DND-41 (cell line): ENCODE measurements around the gene CXCL10.
A peak's percentile ranks its signal among the peaks of the same experiment; 100 is the strongest.

Experiments
- ATAC-seq: fragments of 200-7000 bp; cut with Tn5 transposase; 3 replicates; pipeline ENCODE4 v1.9.1; 2021; ENCODE audit warnings: low read depth; ENCODE audit not compliant: insufficient read depth
- DNase-seq: peaks from one replicate; pipeline ENCODE4 v3.0.0-alpha.2; 2020
- H2AFZ ChIP-seq: 2 replicates; pipeline ENCODE4 v1.6.0; 2012; ENCODE audit warnings: low read depth, low read length
- H3K27ac ChIP-seq: 2 replicates; pipeline ENCODE4 v1.5.1; 2012; ENCODE audit warnings: low read length, inconsistent platforms
- H3K27me3 ChIP-seq: fragments of 200-600 bp; sonication (generic); 2 replicates; pipeline ENCODE4 v1.6.0; 2012; ENCODE audit warnings: low read length, mild to moderate bottlenecking, inconsistent platforms; ENCODE audit not compliant: insufficient read depth, poor library complexity
- H3K36me3 ChIP-seq: 2 replicates; pipeline ENCODE4 v1.5.1; 2012; ENCODE audit warnings: low read length, inconsistent platforms; ENCODE audit not compliant: insufficient read depth
- H3K4me1 ChIP-seq: 2 replicates; pipeline ENCODE4 v1.5.1; 2012; ENCODE audit warnings: mild to moderate bottlenecking, low read length; ENCODE audit not compliant: insufficient read depth
- H3K4me2 ChIP-seq: 2 replicates; pipeline ENCODE4 v1.6.0; 2012; ENCODE audit warnings: mild to moderate bottlenecking, moderate library complexity, low read length, inconsistent platforms; ENCODE audit not compliant: insufficient read depth
- H3K4me3 ChIP-seq, 2 experiments: fragments of 200-600 bp in 1 of 2; shearing (Covaris generic) in 1 of 2; 2 replicates each; pipeline ENCODE4 v1.5.1; 2012 to 2016; ENCODE audit warnings: inconsistent platforms in 2 of 2, low read length in 2 of 2, mild to moderate bottlenecking in 2 of 2, low read depth in 1 of 2, moderate library complexity in 1 of 2
- H3K79me2 ChIP-seq: 2 replicates; pipeline ENCODE4 v1.6.0; 2012; ENCODE audit warnings: low read length, inconsistent platforms; ENCODE audit not compliant: insufficient read depth
- H3K9ac ChIP-seq: 2 replicates; pipeline ENCODE4 v1.6.0; 2012; ENCODE audit warnings: low read depth, mild to moderate bottlenecking, inconsistent platforms, low read length, moderate library complexity
- H3K9me3 ChIP-seq: 2 replicates; pipeline ENCODE4 v1.5.1; 2012; ENCODE audit warnings: low read length, moderate library complexity, mild to moderate bottlenecking, inconsistent platforms; ENCODE audit not compliant: insufficient read depth, severe bottlenecking
- H4K20me1 ChIP-seq: 2 replicates; pipeline ENCODE4 v1.6.0; 2012; ENCODE audit warnings: low read length; ENCODE audit not compliant: insufficient read depth
- CTCF ChIP-seq: IDR thresholded peaks from 2 replicates; pipeline ENCODE4 v1.5.1; 2012; ENCODE audit warnings: borderline replicate concordance, low read length, moderate library complexity, mild to moderate bottlenecking; ENCODE audit not compliant: poor library complexity, severe bottlenecking; ENCODE audit errors: extremely low read depth
- EZH2 ChIP-seq: IDR thresholded peaks from 3 replicates; pipeline ENCODE4 v1.6.1; 2012; ENCODE audit warnings: borderline replicate concordance, low read depth, mild to moderate bottlenecking, moderate library complexity, low read length, inconsistent platforms; ENCODE audit not compliant: severe bottlenecking

CXCL10 gene

GRCh38 chr4:76017056-76017686 is 6.1 kb downstream of the CXCL10 start:
- DNase-seq: no peak
- H3K36me3 ChIP-seq: no peaks in the 10 kb centered on the region

GRCh38 chr4:76016393-76016792 is 6.9 kb downstream of the CXCL10 start:
- H4K20me1 ChIP-seq: no peaks in the 10 kb centered on the region
- no peak overlapping the region for H3K27ac ChIP-seq
- no peak for DNase-seq
- no peaks in the 10 kb centered on the region for H3K4me1 ChIP-seq
- peak; percentile 40; the same call in 1 of the 3 replicates for ATAC-seq
- no peak overlapping the region for H3K4me2 ChIP-seq
- no peak overlapping the region for H3K9ac ChIP-seq
- H3K36me3 ChIP-seq: no peaks in the 10 kb centered on the region
- no peaks in the 10 kb centered on the region for H3K27me3 ChIP-seq
- H2AFZ ChIP-seq: no peak overlapping the region
- H3K79me2 ChIP-seq: no peaks in the 10 kb centered on the region
- TF ChIP-seq EZH2 (no peak), CTCF (no peak)
- no peaks in the 10 kb centered on the region for H3K9me3 ChIP-seq
- no peak overlapping the region for H3K4me3 ChIP-seq

More at GRCh38 chr4:76017056-76017686, 6.1 kb downstream of the CXCL10 start:
- no peak for ATAC-seq
- Histone ChIP-seq H3K27me3 (peaks cover 4% of the 10 kb centered on the region), H3K9me3 (no peaks in the 10 kb centered on the region), H3K9ac (no peak overlapping the region), H3K4me3 (no peak overlapping the region), H3K27ac (no peak overlapping the region), H3K4me2 (no peak overlapping the region), H3K4me1 (no peaks in the 10 kb centered on the region), H4K20me1 (no peaks in the 10 kb centered on the region), H3K79me2 (no peaks in the 10 kb centered on the region), H2AFZ (no peak overlapping the region)
- TF ChIP-seq CTCF: no peak
- TF ChIP-seq EZH2: no peak

- H3K27me3 ChIP-seq: peaks cover 2% of the 10 kb centered on the region
- no peak overlapping the region for H3K4me3 ChIP-seq
- H2AFZ ChIP-seq: no peak overlapping the region
- no peaks in the 10 kb centered on the region for H3K4me1 ChIP-seq
- TF ChIP-seq CTCF: no peak
- no peak for TF ChIP-seq EZH2
- no peak overlapping the region for H3K4me2 ChIP-seq
- no peaks in the 10 kb centered on the region for H3K79me2 ChIP-seq
- no peaks in the 10 kb centered on the region for H3K36me3 ChIP-seq
- H3K27ac ChIP-seq: no peak overlapping the region
- no peaks in the 10 kb centered on the region for H4K20me1 ChIP-seq
- no peak for ATAC-seq
- no peaks in the 10 kb centered on the region for H3K9me3 ChIP-seq
- DNase-seq: no peak
- H3K9ac ChIP-seq: no peak overlapping the region
Observed at GRCh38 chr4:76013540-76013939, 9.8 kb downstream of the CXCL10 start.
